ENCODE results near the gene MTA1. TPM values are rescaled to one million over a fixed set of nuclear protein-coding genes. Genes with fewer than 3 reads are reported as not detected.

MTA1 gene
- polyA plus RNA-seq, 2 of the 4 experiments (the other 2 are of a cell fraction): 46.8 to 86.7 TPM

DNA sequence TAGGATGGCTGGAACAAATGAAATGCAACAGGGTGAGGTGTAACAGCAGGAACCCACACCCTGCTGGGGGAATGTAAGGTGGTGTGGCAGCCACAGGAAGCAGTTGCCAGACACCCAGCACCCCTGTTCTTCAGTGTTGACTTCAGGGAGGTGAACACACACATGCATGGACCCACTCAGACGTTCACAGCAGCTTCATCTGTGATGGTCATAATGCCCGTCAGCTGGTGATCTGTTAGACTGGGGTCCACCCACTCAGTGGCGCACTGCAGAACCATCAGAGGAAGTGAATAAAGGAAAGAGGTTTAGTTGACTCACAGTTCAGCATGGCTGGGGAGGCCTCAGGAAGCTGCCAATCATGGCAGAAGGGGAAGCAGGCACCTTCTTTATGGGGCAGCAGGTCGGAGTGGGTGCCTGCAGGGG, 44.0 kb upstream of the MTA1 start:
- POLR2A ChIA-PET: no interaction called here
- H3K4me3 ChIP-seq: no peak overlapping the region
- FAIRE-seq (no peak), DNase-seq (ENCODE audit: low read depth in 1 of 2, low spot score in 1 of 2) (no peak), ATAC-seq (no peak)
- H3K9me3 ChIP-seq: no peaks in the 10 kb centered on the region
- WGBS (ENCODE audit: missing lambda C conversion rate): 84% methylated on average over 4 of the region's 4 CpGs
- H3K4me1 ChIP-seq: no peaks in the 10 kb centered on the region
- CTCF ChIA-PET: interaction anchor here (0.6 to 1.9 kb wide), 3 partner anchors 28 to 119 kb away, joined by 3 to 4 read pairs (median 3); no protein-coding TSS in a partner anchor
- TF ChIP-seq, protein P1, sequence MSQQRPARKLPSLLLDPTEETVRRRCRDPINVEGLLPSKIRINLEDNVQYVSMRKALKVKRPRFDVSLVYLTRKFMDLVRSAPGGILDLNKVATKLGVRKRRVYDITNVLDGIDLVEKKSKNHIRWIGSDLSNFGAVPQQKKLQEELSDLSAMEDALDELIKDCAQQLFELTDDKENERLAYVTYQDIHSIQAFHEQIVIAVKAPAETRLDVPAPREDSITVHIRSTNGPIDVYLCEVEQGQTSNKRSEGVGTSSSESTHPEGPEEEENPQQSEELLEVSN (IDR thresholded peaks at IDR 0.05; ENCODE audit: borderline replicate concordance, low read depth): no peak
- TF ChIP-seq SREBF2 (IDR thresholded peaks at IDR 0.05): no peak
- no peak for TF ChIP-seq EP300 (IDR thresholded peaks at IDR 0.05)
- TF ChIP-seq NPAS2 (CRISPR knock-in tag; IDR thresholded peaks at IDR 0.05; ENCODE audit: borderline replicate concordance): no peak
- TF ChIP-seq, protein P2, sequence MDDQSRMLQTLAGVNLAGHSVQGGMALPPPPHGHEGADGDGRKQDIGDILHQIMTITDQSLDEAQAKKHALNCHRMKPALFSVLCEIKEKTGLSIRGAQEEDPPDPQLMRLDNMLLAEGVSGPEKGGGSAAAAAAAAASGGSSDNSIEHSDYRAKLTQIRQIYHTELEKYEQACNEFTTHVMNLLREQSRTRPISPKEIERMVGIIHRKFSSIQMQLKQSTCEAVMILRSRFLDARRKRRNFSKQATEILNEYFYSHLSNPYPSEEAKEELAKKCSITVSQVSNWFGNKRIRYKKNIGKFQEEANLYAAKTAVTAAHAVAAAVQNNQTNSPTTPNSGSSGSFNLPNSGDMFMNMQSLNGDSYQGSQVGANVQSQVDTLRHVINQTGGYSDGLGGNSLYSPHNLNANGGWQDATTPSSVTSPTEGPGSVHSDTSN (IDR thresholded peaks at IDR 0.05): no peak
- TF ChIP-seq NFE2L2 (conservative IDR thresholded peaks at IDR 0.05; ENCODE audit: low read length): no peak
- H3K4me2 ChIP-seq: no peak overlapping the region
- H3K27ac ChIP-seq: no peak overlapping the region

DNA sequence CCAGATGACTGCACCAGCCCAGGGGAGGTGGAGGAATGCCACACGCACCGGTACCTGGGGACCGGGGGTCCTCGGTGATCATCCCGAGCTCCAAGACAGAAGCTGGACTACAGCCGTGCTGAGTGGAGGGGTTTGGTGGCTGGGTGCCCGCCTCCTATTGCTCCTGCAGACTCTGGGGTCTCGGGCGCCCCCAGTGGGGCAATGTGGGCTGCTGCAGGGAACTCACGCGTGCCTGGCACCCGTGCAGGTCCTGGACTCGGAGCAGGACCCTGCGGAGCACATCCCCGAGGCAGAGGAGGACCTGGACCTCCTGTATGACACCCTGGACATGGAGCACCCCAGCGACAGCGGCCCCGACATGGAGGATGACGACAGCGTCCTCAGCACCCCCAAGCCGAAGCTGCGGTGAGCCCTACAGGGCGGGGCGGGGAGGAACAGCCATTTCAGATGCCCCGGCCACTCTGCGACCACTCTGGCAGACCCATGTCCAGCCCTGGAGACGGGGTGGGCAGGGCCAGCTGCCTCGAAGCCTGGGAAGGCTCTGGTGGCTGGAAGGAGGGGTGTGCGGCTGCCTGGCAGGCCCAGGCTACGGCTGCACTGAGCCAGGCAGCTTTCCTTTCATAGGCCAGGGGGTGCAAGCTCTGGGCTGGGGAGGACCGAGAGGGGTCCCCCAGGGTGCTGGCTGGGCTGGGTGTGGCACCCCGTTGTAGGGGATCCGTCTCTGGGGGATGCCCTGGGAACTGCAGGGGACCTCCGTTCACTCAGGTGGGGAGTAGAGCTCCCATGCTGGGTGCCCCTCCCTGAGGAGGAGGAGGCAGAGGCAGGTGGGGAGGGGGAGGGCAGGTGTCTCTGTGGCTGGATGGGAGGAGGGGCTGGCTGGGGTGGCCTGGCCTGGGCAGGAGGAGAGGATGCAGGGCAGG, 42.8 kb upstream of the MTA1 start:
- ChIA-PET CTCF (interaction anchor here (0.6 to 1.9 kb wide), 4 partner anchors 29 to 134 kb away, joined by 3 to 4 read pairs (median 3); no protein-coding TSS in a partner anchor), POLR2A (no interaction called here)
- no peak for TF ChIP-seq HOXB5 (CRISPR knock-in tag; IDR thresholded peaks at IDR 0.05)
- TF ChIP-seq NFE2L2 (conservative IDR thresholded peaks at IDR 0.05; ENCODE audit: low read length): no peak
- TF ChIP-seq ZNF302 (CRISPR knock-in tag; IDR thresholded peaks at IDR 0.05): no peak
- no peak for TF ChIP-seq PHF8 (IDR thresholded peaks at IDR 0.05; ENCODE audit: borderline replicate concordance, low read depth)
- no peak for TF ChIP-seq FOXS1 (CRISPR knock-in tag; IDR thresholded peaks at IDR 0.05)
- no peak for TF ChIP-seq EHMT2 (IDR thresholded peaks at IDR 0.05; ENCODE audit: low read depth)
- TF ChIP-seq TP53 (CRISPR knock-in tag; IDR thresholded peaks at IDR 0.05): no peak
- no peak for TF ChIP-seq EP300 (IDR thresholded peaks at IDR 0.05)
- no peak for TF ChIP-seq CBX8 (IDR thresholded peaks at IDR 0.05)
- TF ChIP-seq CHD2 (IDR thresholded peaks at IDR 0.05; ENCODE audit: low read length, partially characterized antibody): no peak
- WGBS (ENCODE audit: missing lambda C conversion rate): 88% methylated on average over 11 of the region's 34 CpGs
- H3K9me3 ChIP-seq: no peaks in the 10 kb centered on the region
- FAIRE-seq (no peak), DNase-seq (ENCODE audit: low read depth in 1 of 2, low spot score in 1 of 2) (no peak), ATAC-seq (peak in 1 of 2 experiments; percentile 18; a peak in 3 of 6 replicates)
- H3K4me2 ChIP-seq: no peak overlapping the region
- H3K27ac ChIP-seq: no peak overlapping the region
- H3K4me1 ChIP-seq: no peaks in the 10 kb centered on the region
- no peak overlapping the region for H3K4me3 ChIP-seq

DNA sequence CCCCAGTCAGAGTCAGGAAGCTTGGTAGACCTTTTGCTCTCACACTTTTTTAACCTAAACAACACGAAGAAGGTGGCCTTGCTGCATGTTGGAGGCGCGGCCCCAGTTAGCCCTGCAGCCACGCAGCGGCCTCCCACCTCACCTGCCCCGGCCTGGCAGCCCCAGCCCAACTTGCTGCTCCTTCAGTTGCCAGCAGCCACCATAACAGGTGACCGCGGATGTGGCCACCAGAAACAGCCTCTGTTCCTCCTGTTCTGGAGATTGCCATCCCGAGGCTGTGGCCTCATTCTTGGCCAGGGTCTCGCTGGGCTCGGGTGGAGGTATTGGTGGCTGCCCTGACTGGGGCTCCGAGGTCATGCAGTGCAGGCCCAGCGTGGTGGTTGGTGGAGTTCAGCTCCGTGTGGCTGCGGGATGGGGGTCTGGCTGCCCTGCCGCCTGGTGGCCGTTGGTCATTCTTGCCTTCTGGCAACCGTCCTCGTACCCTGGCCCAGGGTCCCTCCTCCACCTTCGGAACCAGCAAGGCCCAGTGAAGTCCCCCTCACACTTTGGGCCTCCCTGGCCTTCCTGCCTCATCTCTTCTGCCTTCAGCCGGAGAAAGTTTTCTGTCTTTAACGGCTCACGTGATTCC, 42.0 kb upstream of the MTA1 start:
- TF ChIP-seq, protein P3, sequence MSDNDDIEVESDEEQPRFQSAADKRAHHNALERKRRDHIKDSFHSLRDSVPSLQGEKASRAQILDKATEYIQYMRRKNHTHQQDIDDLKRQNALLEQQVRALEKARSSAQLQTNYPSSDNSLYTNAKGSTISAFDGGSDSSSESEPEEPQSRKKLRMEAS (IDR thresholded peaks at IDR 0.05): no peak
- TF ChIP-seq EHMT2 (IDR thresholded peaks at IDR 0.05; ENCODE audit: low read depth) (no peak), JUN (IDR thresholded peaks at IDR 0.05) (no peak), HOXB13 (CRISPR knock-in tag; IDR thresholded peaks at IDR 0.05; ENCODE audit: low read depth) (no peak)
- Histone ChIP-seq H3K4me3 (no peak overlapping the region), H3K4me2 (no peak overlapping the region), H3K9me3 (no peaks in the 10 kb centered on the region), H3K4me1 (no peaks in the 10 kb centered on the region), H3K27ac (no peak overlapping the region)
- 90% methylated on average over 18 of the region's 23 CpGs for WGBS (ENCODE audit: missing lambda C conversion rate)
- DNase-seq (ENCODE audit: low read depth in 1 of 2, low spot score in 1 of 2): no peak
- POLR2A ChIA-PET: no interaction called here
- CTCF ChIA-PET: interaction anchor here (0.6 kb wide), 1 partner anchor 133 kb away, joined by 3 read pairs; no protein-coding TSS in a partner anchor
- ATAC-seq: no peak
- FAIRE-seq: no peak
